GM21576 (cell line): ENCODE measurements around the gene KCNQ1OT1.

Source experiments
- ATAC-seq: cut with Tn5 transposase; IDR thresholded peaks from one replicate; pipeline ENCODE4 v1.9.1; 2021; ENCODE audit warnings: mild to moderate bottlenecking, moderate library complexity; ENCODE audit not compliant: unreplicated experiment

KCNQ1OT1 gene

GRCh38 chr11:2612884-2613571 lies 86.8 kb downstream of the KCNQ1OT1 start:
- ATAC-seq: no peak

DNA sequence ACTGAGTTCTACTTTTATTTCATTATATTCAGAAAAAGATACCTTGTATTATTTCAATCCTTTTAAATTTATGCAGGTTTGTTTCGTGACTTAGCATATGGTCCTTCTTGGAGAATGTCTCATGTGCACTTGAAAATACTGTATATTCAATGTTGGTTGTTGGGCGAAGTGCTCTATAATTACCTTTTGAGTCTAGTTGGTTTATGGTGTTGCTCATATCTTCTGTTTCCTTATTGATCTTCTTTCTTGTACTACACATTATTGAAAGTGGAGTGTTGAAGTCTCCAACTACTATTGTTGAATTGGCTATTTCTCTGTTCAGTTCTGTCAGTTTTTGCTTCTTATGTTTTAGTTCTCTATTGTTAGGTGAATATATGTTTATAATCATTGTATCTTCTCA lies 90.4 kb downstream of the KCNQ1OT1 start:
- no peak for ATAC-seq

GRCh38 chr11:2599561-2600189 lies 100.1 kb downstream of the KCNQ1OT1 start:
- ATAC-seq: no peak

DNA sequence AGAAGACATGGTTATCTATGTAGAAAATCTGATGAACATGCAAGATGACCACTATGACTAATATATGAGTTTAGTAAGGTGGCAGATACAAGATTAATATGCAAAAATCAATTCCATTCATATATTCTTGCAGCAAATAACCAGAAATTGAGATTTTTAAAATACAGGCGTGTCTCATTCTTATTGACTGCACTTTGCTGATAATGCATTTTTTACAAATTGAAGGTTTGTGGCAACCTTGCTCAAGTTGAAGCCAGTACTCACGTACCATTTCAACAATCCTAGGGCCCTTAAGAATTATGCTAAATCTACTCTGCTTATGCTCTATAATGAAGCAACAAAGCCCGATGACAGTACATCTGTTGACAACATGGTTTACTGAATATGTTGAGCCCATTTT lies 104.6 kb downstream of the KCNQ1OT1 start:
- no peak for ATAC-seq

GRCh38 chr11:2594267-2594666 lies 105.5 kb downstream of the KCNQ1OT1 start:
- no peak for ATAC-seq

GRCh38 chr11:2593393-2593950 lies 106.3 kb downstream of the KCNQ1OT1 start:
- no peak for ATAC-seq

GRCh38 chr11:2592559-2593392 lies 107.0 kb downstream of the KCNQ1OT1 start:
- no peak for ATAC-seq

DNA sequence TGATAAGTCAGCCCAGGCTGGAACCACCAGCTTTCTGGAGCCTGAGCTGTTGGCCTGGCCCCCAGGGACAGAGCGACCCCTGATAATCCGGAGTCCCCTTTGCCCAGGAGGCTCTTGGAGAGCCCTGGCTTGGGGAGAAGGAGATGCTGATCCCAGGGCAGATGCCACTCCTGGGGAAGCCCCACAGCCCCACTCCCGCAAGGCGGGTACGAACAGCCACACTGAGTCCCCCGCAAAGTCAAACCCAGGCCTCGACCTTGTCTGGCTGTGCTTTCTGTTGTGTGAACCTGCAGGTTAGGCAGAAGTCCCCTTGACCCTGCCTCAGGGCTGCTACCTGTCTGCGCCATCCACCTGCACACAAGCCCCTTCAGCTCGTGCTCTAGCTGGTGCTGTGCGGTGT lies 108.0 kb downstream of the KCNQ1OT1 start:
- ATAC-seq: no peak

DNA sequence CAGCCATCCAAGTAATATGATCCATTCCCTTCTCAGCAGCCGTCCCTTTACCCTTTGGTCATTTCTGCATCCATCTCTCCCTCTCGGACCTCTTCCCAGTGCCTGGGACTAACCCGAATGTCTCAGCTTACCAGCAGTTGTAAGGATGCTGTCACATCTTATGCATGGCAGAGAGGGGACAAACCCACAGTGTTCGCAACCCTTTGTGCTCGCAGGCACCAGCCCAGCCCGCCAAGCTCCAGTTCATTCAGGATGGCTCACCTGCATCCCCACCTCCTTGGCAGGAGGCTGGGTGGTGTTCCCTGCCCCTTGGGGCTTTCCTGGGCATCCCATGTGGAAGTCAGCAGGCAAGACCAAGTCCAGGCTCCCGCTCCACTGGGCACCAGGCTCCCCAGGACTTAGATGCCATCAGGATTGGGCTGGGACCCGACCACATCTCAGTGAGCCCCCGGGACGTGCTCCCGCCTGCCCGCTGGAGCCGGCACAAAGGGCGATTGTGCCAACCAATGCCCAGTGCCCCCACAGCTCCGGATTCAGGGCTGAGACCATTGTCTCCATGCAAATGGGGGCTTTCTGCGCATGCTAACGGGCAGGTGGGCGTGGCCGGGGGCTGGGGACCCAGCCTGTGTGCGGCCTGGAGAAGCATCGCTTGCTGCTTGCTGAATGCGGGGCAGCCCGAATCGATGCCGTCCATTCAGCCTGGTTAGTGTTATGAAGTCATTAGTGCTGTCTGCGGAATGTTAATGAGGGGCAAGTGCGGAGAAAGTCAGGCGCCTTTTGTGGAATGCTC lies 108.6 kb downstream of the KCNQ1OT1 start:
- ATAC-seq: no peak

- no peak for ATAC-seq
These were observed 109.4 kb downstream of the KCNQ1OT1 start for GRCh38 chr11:2590131-2590964.

- ATAC-seq: no peak
These were observed 110.3 kb downstream of the KCNQ1OT1 start for GRCh38 chr11:2589538-2589934.

- ATAC-seq: no peak
These were observed 110.8 kb downstream of the KCNQ1OT1 start for GRCh38 chr11:2588809-2589537.

DNA sequence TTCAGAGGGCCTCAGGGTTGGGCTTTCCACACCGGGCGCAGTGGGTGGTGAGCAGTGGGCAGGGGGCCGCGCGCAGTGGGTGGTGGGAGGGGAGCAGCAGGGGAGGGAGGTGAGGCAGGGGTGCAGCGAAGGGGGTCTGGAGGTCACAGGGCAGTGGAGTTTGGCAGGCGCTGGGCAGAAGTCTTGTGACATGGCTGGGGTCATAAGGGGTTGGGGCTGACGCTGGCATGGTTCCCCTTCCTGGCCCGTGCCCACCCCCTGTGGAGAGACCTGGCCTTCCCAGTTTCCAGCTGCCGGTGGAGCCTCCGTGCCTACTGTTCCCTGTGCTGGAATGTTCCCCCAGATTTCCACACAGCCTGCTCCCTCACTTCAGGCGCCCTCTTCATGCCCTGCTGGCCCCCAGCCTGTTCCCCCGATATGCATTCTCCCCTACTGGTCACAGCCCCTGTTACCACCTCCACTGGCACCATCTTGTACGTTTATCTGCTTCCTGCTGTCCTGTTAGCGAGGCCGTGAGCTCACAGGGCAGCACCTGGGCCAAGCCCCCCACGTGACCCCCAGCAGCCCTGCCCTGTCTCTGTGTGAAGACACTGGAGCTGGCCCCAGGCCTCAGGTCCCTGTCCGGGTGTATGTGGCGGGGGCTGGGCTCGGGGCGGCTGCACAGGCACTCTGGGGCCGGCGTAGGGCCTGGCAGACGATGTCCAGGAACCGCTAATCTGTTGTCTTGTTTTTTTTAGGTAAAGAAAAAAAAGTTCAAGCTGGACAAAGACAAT lies 111.6 kb downstream of the KCNQ1OT1 start:
- ATAC-seq: no peak

- ATAC-seq: no peak
These were observed 112.5 kb downstream of the KCNQ1OT1 start for GRCh38 chr11:2587132-2587930.

DNA sequence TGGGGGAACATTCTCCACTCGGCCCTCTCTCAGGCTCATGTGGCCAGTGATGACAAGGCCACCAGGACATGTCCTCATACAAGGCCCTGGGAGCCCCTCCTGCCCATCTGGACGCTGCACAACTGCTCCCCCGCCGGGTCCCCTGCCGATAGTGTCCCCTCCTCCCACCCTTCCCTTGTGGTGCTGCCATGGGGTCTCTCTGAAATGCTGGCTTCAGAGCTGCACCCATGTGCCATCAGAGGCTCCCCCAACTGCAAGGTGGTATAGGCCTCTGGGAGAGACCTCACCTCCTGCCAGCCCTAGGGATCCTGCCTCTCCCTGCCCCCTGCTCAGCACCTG lies 113.0 kb downstream of the KCNQ1OT1 start:
- ATAC-seq: no peak

DNA sequence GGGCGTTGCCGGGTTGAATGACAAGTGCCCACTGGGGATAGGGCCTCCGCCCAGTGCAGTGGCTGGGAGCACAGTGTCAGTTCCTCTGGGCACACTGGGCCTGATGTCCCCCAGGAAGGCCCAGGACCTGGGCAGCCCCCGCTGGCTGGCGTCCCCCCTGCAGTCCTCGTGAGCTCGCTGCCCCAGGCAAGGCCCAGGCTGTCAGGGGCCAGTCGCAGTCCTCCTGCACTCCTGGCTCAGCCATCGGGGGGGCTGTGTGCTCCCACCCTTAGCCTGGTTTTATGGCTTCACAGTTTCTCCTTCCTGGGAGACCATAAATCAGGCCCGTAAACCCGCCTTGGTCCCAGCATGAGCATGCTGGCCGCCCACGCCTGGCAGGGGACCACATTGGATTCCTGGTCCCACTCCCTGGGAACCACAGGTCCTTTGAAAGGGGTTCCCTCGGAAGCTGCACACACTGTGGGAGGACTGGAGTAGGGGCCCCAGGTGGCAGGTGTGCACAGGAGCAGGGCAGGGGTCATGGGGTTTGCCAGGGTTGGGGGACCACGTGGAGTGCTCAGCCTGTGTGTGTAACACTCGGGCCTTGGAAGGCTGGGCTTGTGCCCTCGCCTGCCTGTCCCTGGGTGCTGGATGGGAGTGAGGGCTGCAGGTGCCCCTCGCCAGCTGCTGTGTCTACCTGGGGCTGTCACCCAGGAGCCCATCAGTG lies 113.6 kb downstream of the KCNQ1OT1 start:
- ATAC-seq: no peak

DNA sequence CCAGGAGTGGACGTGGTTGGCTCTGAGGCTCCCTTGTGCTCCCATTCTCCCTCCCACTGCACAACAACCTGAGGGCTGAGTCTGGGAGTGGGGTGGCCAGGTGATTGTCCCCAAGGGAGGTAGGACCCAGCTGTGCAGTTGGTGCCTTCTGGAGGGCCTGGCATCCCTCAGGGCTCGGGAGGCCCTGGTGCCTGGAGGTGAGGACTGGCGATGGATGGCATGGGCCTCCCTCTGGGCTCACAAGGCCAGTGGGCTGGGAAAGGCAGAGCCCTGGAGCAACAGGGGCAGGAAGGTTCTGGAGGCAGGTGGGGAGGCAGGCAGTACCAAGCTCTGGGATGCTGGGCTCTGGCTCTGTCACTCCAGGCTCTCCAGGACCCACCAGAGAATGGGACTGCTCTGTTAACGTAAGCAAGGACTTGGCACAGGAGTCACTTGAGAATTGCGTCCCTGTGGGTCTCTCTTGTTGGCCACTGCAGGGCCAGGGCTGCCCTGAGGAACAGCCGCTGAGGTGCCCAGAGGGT lies 114.2 kb downstream of the KCNQ1OT1 start:
- ATAC-seq: no peak
